HepG2 (cell line): ENCODE measurements around the gene PUM1. TPM values are rescaled to one million over a fixed set of nuclear protein-coding genes. Genes with fewer than 3 reads are reported as not detected.

Experiments used
- ATAC-seq: fragments of 200-7000 bp; cut with Tn5 transposase; 3 replicates; pipeline ENCODE4 v1.9.1; 2020; ENCODE audit warnings: mild to moderate bottlenecking, moderate library complexity
- BruUV-seq: library from RNA; stranded (reverse); fragments of 400-500 nt; replicated peaks from 2 replicates; lab custom pipeline; 2021; lab: Mats Ljungman, UMichigan
- CTCF ChIA-PET: fragments of 300-600 bp; formaldehyde crosslinking; extraction: SDS; loops from one replicate; lab custom pipeline; 2021; ENCODE audit warnings: low total read pairs, inconsistent platforms, low intra/inter-chr PET ratio; lab: Yijun Ruan, JAX
- POLR2A ChIA-PET: fragments of 350-600 bp; sonication (Branson Sonifier 250); formaldehyde crosslinking; loops from one replicate; lab custom pipeline; 2020; ENCODE audit warnings: antibody characterized with exemption, inconsistent platforms; lab: Yijun Ruan, JAX
- DNase-seq: peaks from one replicate; pipeline ENCODE4 v3.0.0-alpha.2; 2015; ENCODE audit warnings: low spot score
- FAIRE-seq: peaks from 3 replicates; lab custom pipeline; 2011; peaks lifted over from hg19 to GRCh38; lab: Jason Lieb, UNC
- H2AFZ ChIP-seq: one replicate; pipeline ENCODE4 v1.6.1; 2011; ENCODE audit warnings: low read length, inconsistent platforms
- H3K27ac ChIP-seq: fragments of 300-600 bp; 3 replicates; pipeline ENCODE4 v1.8.0; 2011; ENCODE audit warnings: mixed run types, mild to moderate bottlenecking, mixed read lengths, low read length, inconsistent platforms; ENCODE audit not compliant: insufficient read depth; ENCODE audit errors: extremely low read length
- H3K27me3 ChIP-seq, 2 experiments: fragments of 200-600 bp in 1 of 2; 2 replicates in 1 of 2; 3 replicates in 1 of 2; pipeline versions ENCODE4 v1.6.0 to v1.8.0; 2011; ENCODE audit warnings: low read length in 2 of 2, mild to moderate bottlenecking in 2 of 2, moderate library complexity in 2 of 2, inconsistent platforms in 1 of 2; ENCODE audit not compliant: insufficient read depth in 2 of 2, control insufficient read depth in 1 of 2
- H3K36me3 ChIP-seq, 2 experiments: fragments of 200-600 bp in 1 of 2; replicated peaks in 1 of 2; 2 replicates in 1 of 2; 3 replicates in 1 of 2; pipeline versions ENCODE4 v1.5.1 to v1.8.0; 2011; ENCODE audit warnings: low read length in 2 of 2, inconsistent platforms in 1 of 2; ENCODE audit not compliant: insufficient read depth in 2 of 2, control insufficient read depth in 1 of 2
- H3K4me1 ChIP-seq: 2 replicates; pipeline ENCODE4 v1.5.1; 2012; ENCODE audit warnings: low read length, inconsistent platforms; ENCODE audit not compliant: insufficient read depth
- H3K4me2 ChIP-seq: 2 replicates; pipeline ENCODE4 v1.6.0; 2011; ENCODE audit warnings: low read depth, low read length, inconsistent platforms
- H3K4me3 ChIP-seq, 3 experiments: fragments of 200-600 bp in 1 of 3; sonication (generic), shearing (Covaris generic) in 1 of 3; replicated peaks in 1 of 3; 2 replicates each; pipeline ENCODE4 v1.5.1; 2011 to 2016; ENCODE audit warnings: low read length in 3 of 3, inconsistent platforms in 2 of 3, low read depth in 2 of 3, mild to moderate bottlenecking in 2 of 3, control low read depth in 1 of 3, mixed read lengths in 1 of 3; ENCODE audit not compliant: insufficient read depth in 1 of 3
- H3K79me2 ChIP-seq: one replicate; pipeline ENCODE4 v1.6.1; 2011; ENCODE audit warnings: low read length, inconsistent platforms; ENCODE audit not compliant: insufficient read depth
- H3K9ac ChIP-seq: 2 replicates; pipeline ENCODE4 v1.6.0; 2011; ENCODE audit warnings: mild to moderate bottlenecking, low read depth, low read length, inconsistent platforms; ENCODE audit not compliant: insufficient read depth
- H3K9me3 ChIP-seq: 2 replicates; pipeline ENCODE4 v1.5.1; 2012; ENCODE audit warnings: mild to moderate bottlenecking, low read length
- H4K20me1 ChIP-seq: 2 replicates; pipeline ENCODE4 v1.6.0; 2011; ENCODE audit warnings: inconsistent platforms, mild to moderate bottlenecking, low read length, moderate library complexity; ENCODE audit not compliant: insufficient read depth
- CEBPB ChIP-seq: IDR thresholded peaks from 2 replicates; pipeline ENCODE4 v1.6.1; 2011; ENCODE audit warnings: low read depth, low read length, improper control_type of control experiment, borderline replicate concordance
- FIP1L1 ChIP-seq: fragments of 200-400 bp; formaldehyde crosslinking; IDR thresholded peaks from 2 replicates; pipeline ENCODE4 v1.6.1; 2018; ENCODE audit warnings: low read depth, mild to moderate bottlenecking, low read length, moderate library complexity, borderline replicate concordance; ENCODE audit not compliant: insufficient read depth
- LCORL ChIP-seq, 2 experiments: fragments of 450-650 bp in 1 of 2; sonication (generic) in 1 of 2; formaldehyde crosslinking in 1 of 2; IDR thresholded peaks; 2 replicates each; pipeline versions ENCODE4 v1.5.0 to v1.6.1; 2017 to 2020; ENCODE audit warnings: antibody characterized with exemption in 1 of 2, missing genetic modification reagents in 1 of 2
- MIER2 ChIP-seq: IDR thresholded peaks from 2 replicates; pipeline ENCODE4 v1.6.1; 2016; ENCODE audit warnings: missing biosample characterization, missing genetic modification reagents
- RBM22 ChIP-seq: fragments of 200-400 bp; formaldehyde crosslinking; optimal IDR thresholded peaks from 2 replicates; pipeline ENCODE3; 2017; ENCODE audit warnings: mild to moderate bottlenecking, low read length, moderate library complexity
- SP140L ChIP-seq: sonication (generic); formaldehyde crosslinking; IDR thresholded peaks from 2 replicates; pipeline ENCODE4 v1.4.0; 2020; ENCODE audit warnings: missing genetic modification reagents, borderline replicate concordance
- SSRP1 ChIP-seq: IDR thresholded peaks from 2 replicates; pipeline ENCODE4 v1.6.1; 2016; ENCODE audit warnings: control low read depth
- ZBTB14 ChIP-seq: sonication (generic); formaldehyde crosslinking; IDR thresholded peaks from 2 replicates; pipeline ENCODE4 v1.4.0; 2020; ENCODE audit warnings: missing genetic modification reagents
- ZNF646 ChIP-seq: sonication (generic); formaldehyde crosslinking; IDR thresholded peaks from 2 replicates; pipeline ENCODE4 v1.9.0; 2021; ENCODE audit warnings: mild to moderate bottlenecking, missing genetic modification reagents
- WGBS: methylation state at CpG from one replicate; pipeline ENCODE4 v1.1.6; 2017; ENCODE audit warnings: low lambda C conversion rate; 5-methylcytosine and 5-hydroxymethylcytosine counted together
- in situ Hi-C: cut with HindIII; loops from 2 replicates; pipeline ENCODE4 v1.10.0; 2017; ENCODE audit warnings: low pct_unique_long_range_greater_than_20kb; ENCODE audit not compliant: extremely low pct_ligation_motif_present
- intact Hi-C: fragments of 100-400 bp; cut with micrococcal nuclease; formaldehyde crosslinking; loops from one replicate; pipeline ENCODE4 v1.10.0; 2022; ENCODE audit not compliant: unreplicated experiment
- polyA plus RNA-seq, 8 experiments: library from polyadenylated mRNA; depleted of rRNA in 3 of 8; stranded (reverse) in 7 of 8; unstranded in 1 of 8; fragments of >200 nt; fragmentation: Illumina TruSeq in 4 of 8; extraction: Trizol in 4 of 8; gene quantifications; 2 replicates each; pipeline versions ENCODE4 v1.2.1 to v1.2.3, GENCODE V29; 2011 to 2016; ENCODE audit warnings: low read depth in 4 of 8, missing spikeins in 1 of 8, mixed read lengths in 1 of 8; ENCODE audit not compliant: insufficient read depth in 1 of 8
- total RNA-seq, 5 experiments: library from RNA; depleted of rRNA; stranded (reverse); fragments of >200 nt; fragmentation: Illumina TruSeq; extraction: Trizol; gene quantifications; 2 replicates each; pipeline ENCODE4 v1.2.3, GENCODE V29; 2016; ENCODE audit warnings: low read depth in 1 of 5

The PUM1 gene
- total and polyA plus RNA-seq, 2 of the 13 experiments (the other 11 are each of a cell fraction or from before 2014, with no cell fraction given): 64.7 to 91.0 TPM

GRCh38 chr1:30964706-30965105, 100.8 kb downstream of the PUM1 start:
- FAIRE-seq (no peak), DNase-seq (no peak), ATAC-seq (no peak)
- Histone ChIP-seq H3K4me3 (no peak overlapping the region), H3K9ac (no peak overlapping the region), H3K4me1 (no peaks in the 10 kb centered on the region; the same call in 1 of the 2 replicates), H3K27me3 (no peaks in the 10 kb centered on the region), H3K4me2 (no peak overlapping the region), H3K9me3 (no peaks in the 10 kb centered on the region), H3K27ac (no peak overlapping the region), H4K20me1 (peaks cover 50% of the 10 kb centered on the region), H3K36me3 (peaks cover 35 to 87% of the 10 kb centered on the region in 2 experiments), H3K79me2 (peaks cover 33% of the 10 kb centered on the region), H2AFZ (no peak overlapping the region)
- intact Hi-C loops: no loop called here
- ChIA-PET CTCF (no interaction called here), POLR2A (no interaction called here)
- no peak for TF ChIP-seq LCORL (IDR thresholded peaks at IDR 0.05)
- no peak for TF ChIP-seq LCORL (CRISPR knock-in tag; IDR thresholded peaks at IDR 0.05)
- 0 out of 2 replicates have a peak, but pooled peaks have one; percentile 48 for TF ChIP-seq SSRP1
- BruUV-seq: no TSS peak
- 93% methylated on average over 7 of the region's 7 CpGs for WGBS
- in situ Hi-C loops: no loop called here

GRCh38 chr1:30962609-30963508, 102.7 kb downstream of the PUM1 start:
- ChIA-PET POLR2A (no interaction called here), CTCF (no interaction called here)
- Histone ChIP-seq H3K79me2 (peaks cover 34% of the 10 kb centered on the region), H3K9me3 (no peaks in the 10 kb centered on the region), H3K4me3 (no peak overlapping the region), H3K9ac (no peak overlapping the region), H3K4me2 (no peak overlapping the region), H3K27me3 (no peaks in the 10 kb centered on the region), H2AFZ (no peak overlapping the region), H3K27ac (no peak overlapping the region), H3K4me1 (no peaks in the 10 kb centered on the region; the same call in 1 of the 2 replicates), H4K20me1 (peaks cover 49% of the 10 kb centered on the region), H3K36me3 (peaks cover 31 to 87% of the 10 kb centered on the region in 2 experiments)
- no TSS peak for BruUV-seq
- FAIRE-seq (no peak), ATAC-seq (no peak), DNase-seq (no peak)
- WGBS: over 99% methylated on average over 6 of the region's 6 CpGs
- in situ Hi-C loops: no loop called here
- TF ChIP-seq ZNF646 (no peak), FIP1L1 (no peak), ZBTB14 (no peak), CEBPB (peak; percentile 74), RBM22 (peak; percentile 78), MIER2 (CRISPR knock-in tag) (no peak), SP140L (CRISPR knock-in tag) (no peak)
- intact Hi-C loops: no loop called here
